ENCODE results near the gene SELPLG. TPM values are rescaled to one million over a fixed set of nuclear protein-coding genes. Genes with fewer than 3 reads are reported as not detected.

SELPLG gene
- total RNA-seq, 1 experiment from 2014 or later, result 0.34 TPM

DNA sequence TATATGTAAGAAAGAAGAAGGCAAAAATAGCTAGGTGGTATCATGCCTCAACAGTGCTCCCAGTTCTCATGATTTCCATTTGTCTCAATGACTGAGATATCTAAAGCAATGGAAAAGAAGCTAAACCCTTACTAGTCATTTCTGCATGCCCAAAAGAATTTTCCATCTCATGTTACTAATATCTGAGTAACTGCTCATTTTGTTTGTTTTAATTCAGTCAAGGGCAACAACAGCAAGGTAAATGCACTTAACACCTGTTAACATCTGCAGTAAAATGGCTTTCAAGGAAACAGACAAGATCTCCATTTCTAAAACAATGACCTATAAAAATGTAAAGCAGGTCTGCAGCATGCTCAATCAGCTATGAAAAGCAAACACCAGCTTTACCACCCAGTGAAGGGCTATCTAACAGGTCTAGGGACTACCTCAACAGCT, 19.4 kb upstream of the SELPLG start:
- no peaks in the 10 kb centered on the region for H3K4me1 ChIP-seq (ENCODE audit: insufficient read depth, low read length, poor library complexity, severe bottlenecking)
- no peaks in the 10 kb centered on the region for H3K9me3 ChIP-seq (ENCODE audit: low read depth, low read length, poor library complexity, severe bottlenecking)
- TF ChIP-seq, protein P1, sequence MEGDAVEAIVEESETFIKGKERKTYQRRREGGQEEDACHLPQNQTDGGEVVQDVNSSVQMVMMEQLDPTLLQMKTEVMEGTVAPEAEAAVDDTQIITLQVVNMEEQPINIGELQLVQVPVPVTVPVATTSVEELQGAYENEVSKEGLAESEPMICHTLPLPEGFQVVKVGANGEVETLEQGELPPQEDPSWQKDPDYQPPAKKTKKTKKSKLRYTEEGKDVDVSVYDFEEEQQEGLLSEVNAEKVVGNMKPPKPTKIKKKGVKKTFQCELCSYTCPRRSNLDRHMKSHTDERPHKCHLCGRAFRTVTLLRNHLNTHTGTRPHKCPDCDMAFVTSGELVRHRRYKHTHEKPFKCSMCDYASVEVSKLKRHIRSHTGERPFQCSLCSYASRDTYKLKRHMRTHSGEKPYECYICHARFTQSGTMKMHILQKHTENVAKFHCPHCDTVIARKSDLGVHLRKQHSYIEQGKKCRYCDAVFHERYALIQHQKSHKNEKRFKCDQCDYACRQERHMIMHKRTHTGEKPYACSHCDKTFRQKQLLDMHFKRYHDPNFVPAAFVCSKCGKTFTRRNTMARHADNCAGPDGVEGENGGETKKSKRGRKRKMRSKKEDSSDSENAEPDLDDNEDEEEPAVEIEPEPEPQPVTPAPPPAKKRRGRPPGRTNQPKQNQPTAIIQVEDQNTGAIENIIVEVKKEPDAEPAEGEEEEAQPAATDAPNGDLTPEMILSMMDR (conservative IDR thresholded peaks at IDR 0.05; ENCODE audit: low read depth, low read length), result no peak
- TF ChIP-seq EZH2 (IDR thresholded peaks at IDR 0.05; ENCODE audit: borderline replicate concordance, low read depth, low read length, poor library complexity, severe bottlenecking), result no peak
- H3K4me3 ChIP-seq (ENCODE audit: low read depth, low read length, poor library complexity, severe bottlenecking), result no peak overlapping the region
- peaks cover 54% of the 10 kb centered on the region for H3K36me3 ChIP-seq (ENCODE audit: insufficient read depth, low read length, poor library complexity, severe bottlenecking)
- H3K27me3 ChIP-seq (replicated peaks; ENCODE audit: insufficient read depth, low read depth, low read length, poor library complexity), result no peaks in the 10 kb centered on the region
- ChIA-PET POLR2A (ENCODE audit: low non-redundant PET) (no interaction called here), CTCF (no interaction called here)
- DNase-seq (ENCODE audit: low spot score), result no peak
- BruUV-seq (replicated peaks), result no TSS peak
- intact Hi-C loops (cut with micrococcal nuclease; ENCODE audit: unreplicated experiment), result no loop called here
- no peak overlapping the region for H3K27ac ChIP-seq (ENCODE audit: low read depth, low read length, poor library complexity, severe bottlenecking)

DNA sequence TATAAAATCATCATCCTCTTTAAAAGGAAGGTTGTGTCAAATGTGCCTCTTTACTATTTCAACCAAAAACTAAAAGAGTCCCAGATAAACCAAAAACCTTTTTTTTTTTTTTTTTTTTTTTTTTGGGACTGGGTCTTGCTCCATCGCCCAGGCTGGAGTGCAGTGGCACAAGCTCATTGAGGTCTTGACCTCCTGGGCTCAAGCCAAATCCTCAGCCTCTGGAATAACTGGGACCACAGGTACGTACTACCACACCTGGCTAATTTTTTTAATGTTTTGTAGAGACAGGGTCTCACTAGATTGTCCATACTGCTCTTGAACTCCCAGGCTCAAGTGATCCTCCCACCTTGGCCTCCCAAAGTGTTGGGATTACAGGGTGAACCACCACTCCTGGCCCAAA, 16.4 kb upstream of the SELPLG start:
- H3K27me3 ChIP-seq (replicated peaks; ENCODE audit: insufficient read depth, low read depth, low read length, poor library complexity), result no peaks in the 10 kb centered on the region
- ChIA-PET POLR2A (ENCODE audit: low non-redundant PET) (no interaction called here), CTCF (no interaction called here)
- DNase-seq (ENCODE audit: low spot score), result no peak
- no peak overlapping the region for H3K4me3 ChIP-seq (ENCODE audit: low read depth, low read length, poor library complexity, severe bottlenecking)
- TF ChIP-seq, protein P1 (conservative IDR thresholded peaks at IDR 0.05; ENCODE audit: low read depth, low read length), result no peak
- H3K4me1 ChIP-seq (ENCODE audit: insufficient read depth, low read length, poor library complexity, severe bottlenecking), result no peaks in the 10 kb centered on the region
- H3K36me3 ChIP-seq (ENCODE audit: insufficient read depth, low read length, poor library complexity, severe bottlenecking), result peaks cover 65% of the 10 kb centered on the region
- no peak overlapping the region for H3K27ac ChIP-seq (ENCODE audit: low read depth, low read length, poor library complexity, severe bottlenecking)
- no peaks in the 10 kb centered on the region for H3K9me3 ChIP-seq (ENCODE audit: low read depth, low read length, poor library complexity, severe bottlenecking)
- no TSS peak for BruUV-seq (replicated peaks)
- intact Hi-C loops (cut with micrococcal nuclease; ENCODE audit: unreplicated experiment), result no loop called here

DNA sequence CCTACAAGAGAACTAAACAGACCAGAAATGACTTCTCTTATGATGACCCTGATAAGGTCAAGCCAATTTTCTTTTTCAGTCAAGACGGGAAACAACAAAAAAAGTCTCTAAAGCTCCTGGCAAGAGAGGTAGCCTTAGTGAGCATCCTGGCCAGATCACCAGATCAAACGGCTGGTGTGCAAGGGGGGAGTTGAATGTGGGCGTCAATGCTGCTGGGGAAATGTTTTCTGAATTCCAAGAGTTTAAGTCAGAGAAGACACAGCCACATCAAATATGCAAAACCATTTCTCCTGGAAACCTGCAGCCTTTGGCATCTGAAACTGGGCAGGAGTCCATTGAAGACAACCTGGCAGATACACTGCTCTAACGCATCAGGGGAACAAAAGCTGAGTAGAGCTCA, 16.0 kb upstream of the SELPLG start:
- no peaks in the 10 kb centered on the region for H3K9me3 ChIP-seq (ENCODE audit: low read depth, low read length, poor library complexity, severe bottlenecking)
- ChIA-PET POLR2A (ENCODE audit: low non-redundant PET) (no interaction called here), CTCF (no interaction called here)
- no peak overlapping the region for H3K27ac ChIP-seq (ENCODE audit: low read depth, low read length, poor library complexity, severe bottlenecking)
- intact Hi-C loops (cut with micrococcal nuclease; ENCODE audit: unreplicated experiment), result no loop called here
- no peak overlapping the region for H3K4me3 ChIP-seq (ENCODE audit: low read depth, low read length, poor library complexity, severe bottlenecking)
- H3K27me3 ChIP-seq (replicated peaks; ENCODE audit: insufficient read depth, low read depth, low read length, poor library complexity), result no peaks in the 10 kb centered on the region
- H3K36me3 ChIP-seq (ENCODE audit: insufficient read depth, low read length, poor library complexity, severe bottlenecking), result peaks cover 69% of the 10 kb centered on the region
- no TSS peak for BruUV-seq (replicated peaks)
- H3K4me1 ChIP-seq (ENCODE audit: insufficient read depth, low read length, poor library complexity, severe bottlenecking), result no peaks in the 10 kb centered on the region
- TF ChIP-seq, protein P1 (conservative IDR thresholded peaks at IDR 0.05; ENCODE audit: low read depth, low read length), result no peak
- TF ChIP-seq EZH2 (IDR thresholded peaks at IDR 0.05; ENCODE audit: borderline replicate concordance, low read depth, low read length, poor library complexity, severe bottlenecking), result no peak
- no peak for DNase-seq (ENCODE audit: low spot score)

All from A673 (cell line).